ENCODE data around the gene PIK3C2G.

PIK3C2G gene

GRCh38 chr12:18402872-18403611 is 141.7 kb downstream of the PIK3C2G start:
- 100% methylated on average over 2 of the region's 3 CpGs for WGBS (ENCODE audit: insufficient coverage)
- CTCF ChIA-PET = interaction anchor here (0.9 kb wide), 1 partner anchor 9 kb away, joined by 3 read pairs; no protein-coding TSS in a partner anchor
- POLR2A ChIA-PET = no interaction called here
- Histone ChIP-seq H3K9me3 (ENCODE audit: control extremely low read depth in 1 of 5, control insufficient read depth in 4 of 5, insufficient read depth in 2 of 5, low read depth in 1 of 5, low read length in 4 of 5) (no peaks in the 10 kb centered on the region), H3K36me3 (ENCODE audit: control insufficient read depth in 4 of 4, insufficient read depth in 4 of 4, low read length in 3 of 4) (no peaks in the 10 kb centered on the region), H3K27me3 (replicated peaks in 2 of 5; ENCODE audit: control insufficient read depth in 4 of 5, insufficient read depth in 5 of 5, low read length in 4 of 5) (no peaks in the 10 kb centered on the region), H3K27ac (ENCODE audit: insufficient read depth in 1 of 2, low read depth in 1 of 2, low read length in 2 of 2, poor library complexity in 1 of 2, severe bottlenecking in 2 of 2) (no peak overlapping the region), H3K4me1 (ENCODE audit: control extremely low read depth in 1 of 4, control insufficient read depth in 4 of 4, insufficient read depth in 4 of 4, low read length in 3 of 4) (no peaks in the 10 kb centered on the region), H3K4me3 (ENCODE audit: control insufficient read depth in 1 of 7, extremely low read depth in 1 of 7, insufficient read depth in 4 of 7, low read depth in 2 of 7, low read length in 6 of 7) (no peak overlapping the region)
- DNase-seq = no peak

- Histone ChIP-seq H3K36me3 (ENCODE audit: control insufficient read depth in 4 of 4, insufficient read depth in 4 of 4, low read length in 3 of 4) (no peaks in the 10 kb centered on the region), H3K27me3 (replicated peaks in 2 of 5; ENCODE audit: control insufficient read depth in 4 of 5, insufficient read depth in 5 of 5, low read length in 4 of 5) (no peaks in the 10 kb centered on the region), H3K4me3 (ENCODE audit: control insufficient read depth in 1 of 7, extremely low read depth in 1 of 7, insufficient read depth in 4 of 7, low read depth in 2 of 7, low read length in 6 of 7) (no peak overlapping the region), H3K4me1 (ENCODE audit: control extremely low read depth in 1 of 4, control insufficient read depth in 4 of 4, insufficient read depth in 4 of 4, low read length in 3 of 4) (no peaks in the 10 kb centered on the region), H3K27ac (ENCODE audit: insufficient read depth in 1 of 2, low read depth in 1 of 2, low read length in 2 of 2, poor library complexity in 1 of 2, severe bottlenecking in 2 of 2) (no peak overlapping the region), H3K9me3 (ENCODE audit: control extremely low read depth in 1 of 5, control insufficient read depth in 4 of 5, insufficient read depth in 2 of 5, low read depth in 1 of 5, low read length in 4 of 5) (peaks cover 0 to 6% (median 0%) of the 10 kb centered on the region in 5 experiments)
- no CpG with 5 or more reads among the region's 1 CpG for WGBS (ENCODE audit: insufficient coverage)
- CTCF ChIA-PET = no interaction called here
- POLR2A ChIA-PET = no interaction called here
- DNase-seq = no peak
Observed at GRCh38 chr12:18411453-18411852, 150.1 kb downstream of the PIK3C2G start.

- no peaks in the 10 kb centered on the region for H3K4me1 ChIP-seq (ENCODE audit: control extremely low read depth in 1 of 4, control insufficient read depth in 4 of 4, insufficient read depth in 4 of 4, low read length in 3 of 4)
- CTCF ChIA-PET = no interaction called here
- no peaks in the 10 kb centered on the region for H3K36me3 ChIP-seq (ENCODE audit: control insufficient read depth in 4 of 4, insufficient read depth in 4 of 4, low read length in 3 of 4)
- H3K9me3 ChIP-seq (ENCODE audit: control extremely low read depth in 1 of 5, control insufficient read depth in 4 of 5, insufficient read depth in 2 of 5, low read depth in 1 of 5, low read length in 4 of 5) = peaks cover 0 to 2% (median 0%) of the 10 kb centered on the region in 5 experiments
- POLR2A ChIA-PET = no interaction called here
- no peak for DNase-seq
- 100% methylated on average over 1 of the region's 2 CpGs for WGBS (ENCODE audit: insufficient coverage)
- H3K27me3 ChIP-seq (replicated peaks in 2 of 5; ENCODE audit: control insufficient read depth in 4 of 5, insufficient read depth in 5 of 5, low read length in 4 of 5) = no peaks in the 10 kb centered on the region
- H3K4me3 ChIP-seq (ENCODE audit: control insufficient read depth in 1 of 7, extremely low read depth in 1 of 7, insufficient read depth in 4 of 7, low read depth in 2 of 7, low read length in 6 of 7) = no peak overlapping the region
- no peak overlapping the region for H3K27ac ChIP-seq (ENCODE audit: insufficient read depth in 1 of 2, low read depth in 1 of 2, low read length in 2 of 2, poor library complexity in 1 of 2, severe bottlenecking in 2 of 2)
Observed at GRCh38 chr12:18414671-18415070, 153.4 kb downstream of the PIK3C2G start.

GRCh38 chr12:18415227-18415626 is 153.9 kb downstream of the PIK3C2G start:
- Histone ChIP-seq H3K27ac (ENCODE audit: insufficient read depth in 1 of 2, low read depth in 1 of 2, low read length in 2 of 2, poor library complexity in 1 of 2, severe bottlenecking in 2 of 2) (no peak overlapping the region), H3K36me3 (ENCODE audit: control insufficient read depth in 4 of 4, insufficient read depth in 4 of 4, low read length in 3 of 4) (no peaks in the 10 kb centered on the region), H3K9me3 (ENCODE audit: control extremely low read depth in 1 of 5, control insufficient read depth in 4 of 5, insufficient read depth in 2 of 5, low read depth in 1 of 5, low read length in 4 of 5) (no peaks in the 10 kb centered on the region), H3K27me3 (replicated peaks in 2 of 5; ENCODE audit: control insufficient read depth in 4 of 5, insufficient read depth in 5 of 5, low read length in 4 of 5) (no peaks in the 10 kb centered on the region), H3K4me1 (ENCODE audit: control extremely low read depth in 1 of 4, control insufficient read depth in 4 of 4, insufficient read depth in 4 of 4, low read length in 3 of 4) (no peaks in the 10 kb centered on the region), H3K4me3 (ENCODE audit: control insufficient read depth in 1 of 7, extremely low read depth in 1 of 7, insufficient read depth in 4 of 7, low read depth in 2 of 7, low read length in 6 of 7) (no peak overlapping the region)
- ChIA-PET POLR2A (no interaction called here), CTCF (interaction anchor here (1.2 kb wide), 1 partner anchor 13 kb away, joined by 3 read pairs; no protein-coding TSS in a partner anchor)
- WGBS (ENCODE audit: insufficient coverage) = 95% methylated on average over 3 of the region's 4 CpGs
- no peak for DNase-seq

- no peaks in the 10 kb centered on the region for H3K36me3 ChIP-seq (ENCODE audit: control insufficient read depth in 4 of 4, insufficient read depth in 4 of 4, low read length in 3 of 4)
- WGBS (ENCODE audit: insufficient coverage) = 100% methylated on average over 1 of the region's 2 CpGs
- no peak overlapping the region for H3K4me3 ChIP-seq (ENCODE audit: control insufficient read depth in 1 of 7, extremely low read depth in 1 of 7, insufficient read depth in 4 of 7, low read depth in 2 of 7, low read length in 6 of 7)
- ChIA-PET POLR2A (no interaction called here), CTCF (interaction anchor here (1.2 kb wide), 1 partner anchor 12 kb away, joined by 3 read pairs; no protein-coding TSS in a partner anchor)
- no peaks in the 10 kb centered on the region for H3K9me3 ChIP-seq (ENCODE audit: control extremely low read depth in 1 of 5, control insufficient read depth in 4 of 5, insufficient read depth in 2 of 5, low read depth in 1 of 5, low read length in 4 of 5)
- no peaks in the 10 kb centered on the region for H3K4me1 ChIP-seq (ENCODE audit: control extremely low read depth in 1 of 4, control insufficient read depth in 4 of 4, insufficient read depth in 4 of 4, low read length in 3 of 4)
- no peak for DNase-seq
- H3K27me3 ChIP-seq (replicated peaks in 2 of 5; ENCODE audit: control insufficient read depth in 4 of 5, insufficient read depth in 5 of 5, low read length in 4 of 5) = no peaks in the 10 kb centered on the region
- no peak overlapping the region for H3K27ac ChIP-seq (ENCODE audit: insufficient read depth in 1 of 2, low read depth in 1 of 2, low read length in 2 of 2, poor library complexity in 1 of 2, severe bottlenecking in 2 of 2)
Observed at GRCh38 chr12:18416412-18416811, 155.1 kb downstream of the PIK3C2G start.

- no peaks in the 10 kb centered on the region for H3K9me3 ChIP-seq (ENCODE audit: control extremely low read depth in 1 of 5, control insufficient read depth in 4 of 5, insufficient read depth in 2 of 5, low read depth in 1 of 5, low read length in 4 of 5)
- no peak overlapping the region for H3K27ac ChIP-seq (ENCODE audit: insufficient read depth in 1 of 2, low read depth in 1 of 2, low read length in 2 of 2, poor library complexity in 1 of 2, severe bottlenecking in 2 of 2)
- ChIA-PET CTCF (no interaction called here), POLR2A (no interaction called here)
- WGBS (ENCODE audit: insufficient coverage) = 95% methylated on average over 3 of the region's 4 CpGs
- no peaks in the 10 kb centered on the region for H3K4me1 ChIP-seq (ENCODE audit: control extremely low read depth in 1 of 4, control insufficient read depth in 4 of 4, insufficient read depth in 4 of 4, low read length in 3 of 4)
- H3K27me3 ChIP-seq (replicated peaks in 2 of 5; ENCODE audit: control insufficient read depth in 4 of 5, insufficient read depth in 5 of 5, low read length in 4 of 5) = no peaks in the 10 kb centered on the region
- DNase-seq = no peak
- no peak overlapping the region for H3K4me3 ChIP-seq (ENCODE audit: control insufficient read depth in 1 of 7, extremely low read depth in 1 of 7, insufficient read depth in 4 of 7, low read depth in 2 of 7, low read length in 6 of 7)
- no peaks in the 10 kb centered on the region for H3K36me3 ChIP-seq (ENCODE audit: control insufficient read depth in 4 of 4, insufficient read depth in 4 of 4, low read length in 3 of 4)
Observed at GRCh38 chr12:18419311-18419710, 158.0 kb downstream of the PIK3C2G start.

- H3K27me3 ChIP-seq (replicated peaks in 2 of 5; ENCODE audit: control insufficient read depth in 4 of 5, insufficient read depth in 5 of 5, low read length in 4 of 5) = no peaks in the 10 kb centered on the region
- no peak for DNase-seq
- 100% methylated on average over 3 of the region's 3 CpGs for WGBS (ENCODE audit: insufficient coverage)
- no peak overlapping the region for H3K4me3 ChIP-seq (ENCODE audit: control insufficient read depth in 1 of 7, extremely low read depth in 1 of 7, insufficient read depth in 4 of 7, low read depth in 2 of 7, low read length in 6 of 7)
- no peaks in the 10 kb centered on the region for H3K4me1 ChIP-seq (ENCODE audit: control extremely low read depth in 1 of 4, control insufficient read depth in 4 of 4, insufficient read depth in 4 of 4, low read length in 3 of 4)
- H3K36me3 ChIP-seq (ENCODE audit: control insufficient read depth in 4 of 4, insufficient read depth in 4 of 4, low read length in 3 of 4) = no peaks in the 10 kb centered on the region
- no peaks in the 10 kb centered on the region for H3K9me3 ChIP-seq (ENCODE audit: control extremely low read depth in 1 of 5, control insufficient read depth in 4 of 5, insufficient read depth in 2 of 5, low read depth in 1 of 5, low read length in 4 of 5)
- ChIA-PET CTCF (interaction anchor here (1.1 kb wide), 1 partner anchor 8 kb away, joined by 3 read pairs; no protein-coding TSS in a partner anchor), POLR2A (no interaction called here)
- no peak overlapping the region for H3K27ac ChIP-seq (ENCODE audit: insufficient read depth in 1 of 2, low read depth in 1 of 2, low read length in 2 of 2, poor library complexity in 1 of 2, severe bottlenecking in 2 of 2)
Observed at GRCh38 chr12:18421867-18422266, 160.5 kb downstream of the PIK3C2G start.

Measured in common myeloid progenitor, CD34-positive (primary cell).